Bronchial epithelial cell (primary cell): ENCODE measurements around the gene KLHL22. TPM values are rescaled to one million over a fixed set of nuclear protein-coding genes. Genes with fewer than 3 reads are reported as not detected.
"Not testable (repeated sequence)": the region's sequence is repeated elsewhere in the genome, so short reads cannot be mapped to it uniquely, and the experiment has no call there.

ENCODE experiments used
- DNase-seq: peaks from one replicate; pipeline ENCODE4 v3.0.0-alpha.2; 2010; ENCODE audit warnings: low read depth
- FAIRE-seq: peaks from 2 replicates; lab custom pipeline; 2011; peaks lifted over from hg19 to GRCh38; lab: Jason Lieb, UNC
- H3K27me3 ChIP-seq: 2 replicates; pipeline ENCODE4 v1.5.1; 2011; ENCODE audit warnings: low read length; ENCODE audit not compliant: control insufficient read depth, insufficient read depth
- H3K36me3 ChIP-seq: 2 replicates; pipeline ENCODE4 v1.5.1; 2011; ENCODE audit warnings: low read length; ENCODE audit not compliant: control insufficient read depth, insufficient read depth
- H3K4me3 ChIP-seq: 2 replicates; pipeline ENCODE4 v1.5.1; 2011; ENCODE audit warnings: mild to moderate bottlenecking, low read depth, low read length, control low read depth
- CTCF ChIP-seq: IDR thresholded peaks from 2 replicates; pipeline ENCODE4 v1.5.1; 2011; ENCODE audit warnings: mild to moderate bottlenecking, moderate library complexity, low read length, control low read depth, inconsistent platforms; ENCODE audit not compliant: insufficient read depth, severe bottlenecking
- total RNA-seq: library from RNA; depleted of rRNA; stranded (reverse); fragments of >200 nt; gene quantifications from 2 replicates; pipeline ENCODE4 v1.2.1, GENCODE V29; 2014

The KLHL22 gene
- total RNA-seq, 1 donor from 2014 or later, result 17.1 TPM

GRCh38 chr22:20479612-20480196, 15.9 kb downstream of the KLHL22 start:
- H3K36me3 ChIP-seq, result no peaks in the 10 kb centered on the region
- DNase-seq (no peak), FAIRE-seq (no peak)
- H3K27me3 ChIP-seq, result no peaks in the 10 kb centered on the region
- TF ChIP-seq CTCF, result no peak
- no peak overlapping the region for H3K4me3 ChIP-seq

- not testable (repeated sequence) for H3K36me3 ChIP-seq, H3K4me3 ChIP-seq, DNase-seq, FAIRE-seq, H3K27me3 ChIP-seq
Measured at GRCh38 chr22:20478059-20478458, 17.5 kb downstream of the KLHL22 start.

GRCh38 chr22:20475569-20475968, 20.0 kb downstream of the KLHL22 start:
- not testable (repeated sequence) for H3K4me3 ChIP-seq, H3K36me3 ChIP-seq, DNase-seq, H3K27me3 ChIP-seq, FAIRE-seq

GRCh38 chr22:20475115-20475436, 20.5 kb downstream of the KLHL22 start:
- DNase-seq (no peak), FAIRE-seq (no peak)
- Histone ChIP-seq H3K27me3 (no peaks in the 10 kb centered on the region), H3K36me3 (peaks cover 8% of the 10 kb centered on the region), H3K4me3 (no peak overlapping the region)
- no peak for TF ChIP-seq CTCF

- Histone ChIP-seq H3K4me3 (no peak overlapping the region), H3K36me3 (peaks cover 10% of the 10 kb centered on the region), H3K27me3 (no peaks in the 10 kb centered on the region)
- TF ChIP-seq CTCF, result no peak
- FAIRE-seq (no peak), DNase-seq (no peak)
Measured at GRCh38 chr22:20472629-20473442, 22.8 kb downstream of the KLHL22 start.

- no peak overlapping the region for H3K4me3 ChIP-seq
- no peak for TF ChIP-seq CTCF
- FAIRE-seq (no peak), DNase-seq (no peak)
- H3K27me3 ChIP-seq, result no peaks in the 10 kb centered on the region
- H3K36me3 ChIP-seq, result peaks cover 10% of the 10 kb centered on the region
Measured at GRCh38 chr22:20471126-20471833, 24.3 kb downstream of the KLHL22 start.

- H3K4me3 ChIP-seq, DNase-seq, H3K27me3 ChIP-seq: not testable (repeated sequence)
- H3K36me3 ChIP-seq, result peaks cover 10% of the 10 kb centered on the region
- FAIRE-seq, result peak; percentile 94
Measured at GRCh38 chr22:20470525-20470924, 25.1 kb downstream of the KLHL22 start.
